Activated naive CD4-positive, alpha-beta T cell treated with anti-CD3 and anti-CD28 coated beads, Interleukin-2, amount 50 U/mL, for 16 hours (primary cell): ENCODE measurements around the gene NFATC3.
"Not testable (repeated sequence)": the region's sequence is repeated elsewhere in the genome, so short reads cannot be mapped to it uniquely, and the experiment has no call there.

Experiments
- DNase-seq: peaks from one replicate; pipeline ENCODE4 v3.0.0-alpha.2; 2020

Gene NFATC3

GRCh38 chr16:68090130-68090529, 5.0 kb downstream of the NFATC3 start:
- DNase-seq = no peak

- no peak for DNase-seq
Observed at GRCh38 chr16:68090533-68090932, 5.4 kb downstream of the NFATC3 start.

GRCh38 chr16:68091380-68092261, 6.5 kb downstream of the NFATC3 start:
- DNase-seq = no peak

GRCh38 chr16:68092275-68092674, 7.1 kb downstream of the NFATC3 start:
- DNase-seq = not testable (repeated sequence)

GRCh38 chr16:68093816-68094613, 8.8 kb downstream of the NFATC3 start:
- no peak for DNase-seq

GRCh38 chr16:68094614-68094934, 9.4 kb downstream of the NFATC3 start:
- DNase-seq = no peak

- DNase-seq = no peak
Observed at GRCh38 chr16:68096491-68096890, 11.3 kb downstream of the NFATC3 start.

GRCh38 chr16:68097088-68097487, 11.9 kb downstream of the NFATC3 start:
- no peak for DNase-seq

- DNase-seq = no peak
Observed at GRCh38 chr16:68097895-68098294, 12.7 kb downstream of the NFATC3 start.

- no peak for DNase-seq
Observed at GRCh38 chr16:68100488-68100887, 15.3 kb downstream of the NFATC3 start.

- DNase-seq = no peak
Observed at GRCh38 chr16:68105611-68106010, 20.4 kb downstream of the NFATC3 start.

- DNase-seq = not testable (repeated sequence)
Observed at GRCh38 chr16:68107230-68107928, 22.2 kb downstream of the NFATC3 start.

GRCh38 chr16:68109156-68109555, 24.0 kb downstream of the NFATC3 start:
- not testable (repeated sequence) for DNase-seq

GRCh38 chr16:68110611-68111010, 25.4 kb downstream of the NFATC3 start:
- not testable (repeated sequence) for DNase-seq

GRCh38 chr16:68111379-68111778, 26.2 kb downstream of the NFATC3 start:
- no peak for DNase-seq

GRCh38 chr16:68113059-68113761, 28.0 kb downstream of the NFATC3 start:
- DNase-seq = no peak

GRCh38 chr16:68113765-68114240, 28.6 kb downstream of the NFATC3 start:
- no peak for DNase-seq

GRCh38 chr16:68114939-68115338, 29.8 kb downstream of the NFATC3 start:
- DNase-seq = not testable (repeated sequence)

- no peak for DNase-seq
Observed at GRCh38 chr16:68115851-68116250, 30.7 kb downstream of the NFATC3 start.

- no peak for DNase-seq
Observed at GRCh38 chr16:68116256-68116867, 31.2 kb downstream of the NFATC3 start.

GRCh38 chr16:68117884-68118283, 32.7 kb downstream of the NFATC3 start:
- no peak for DNase-seq

- not testable (repeated sequence) for DNase-seq
Observed at GRCh38 chr16:68118954-68119353, 33.8 kb downstream of the NFATC3 start.
